K562 (cell line): ENCODE measurements around the gene VRK1. TPM values are rescaled to one million over a fixed set of nuclear protein-coding genes. Genes with fewer than 3 reads are reported as not detected.

Experiments used
- ATAC-seq: fragments of 200-7000 bp; cut with Tn5 transposase; 3 replicates; pipeline ENCODE4 v1.9.1; 2020; ENCODE audit warnings: moderate library complexity
- BruUV-seq: library from RNA; stranded (reverse); fragments of 400-500 nt; replicated peaks from 2 replicates; lab custom pipeline; 2021; lab: Mats Ljungman, UMichigan
- CTCF ChIA-PET: fragments of 300-600 bp; formaldehyde crosslinking; extraction: SDS; loops from one replicate; lab custom pipeline; 2021; ENCODE audit warnings: low intra/inter-chr PET ratio; lab: Yijun Ruan, JAX
- POLR2A ChIA-PET: fragments of 300-600, 350-650 bp; sonication (Branson Sonifier 250); formaldehyde crosslinking; extraction: SDS; loops from one replicate; lab custom pipeline; 2021; ENCODE audit warnings: antibody characterized with exemption, inconsistent platforms; lab: Yijun Ruan, JAX
- DNase-seq, 4 experiments: peaks; one replicate each; pipeline versions ENCODE4 v3.0.0 to v3.0.0-alpha.2; 2011 to 2018; ENCODE audit warnings: low spot score in 3 of 4, mixed read lengths in 3 of 4; ENCODE audit errors: extremely low read depth in 1 of 4
- FAIRE-seq: peaks from 2 replicates; lab custom pipeline; 2011; peaks lifted over from hg19 to GRCh38; lab: Jason Lieb, UNC
- H2AFZ ChIP-seq: 2 replicates; pipeline ENCODE4 v1.6.0; 2011; ENCODE audit warnings: low read depth, low read length, control low read depth, inconsistent platforms
- H3K27ac ChIP-seq: fragments of 200-600 bp; 3 replicates; pipeline ENCODE4 v1.8.0; 2011; ENCODE audit warnings: low read depth, mild to moderate bottlenecking, control low read depth, inconsistent platforms, low read length, moderate library complexity, mixed read lengths; ENCODE audit errors: extremely low read depth
- H3K27me3 ChIP-seq, 2 experiments: fragments of 300-600 bp in 1 of 2; 2 replicates in 1 of 2; 3 replicates in 1 of 2; pipeline versions ENCODE4 v1.6.0 to v1.8.0; 2011; ENCODE audit warnings: inconsistent platforms in 2 of 2, low read length in 2 of 2, mild to moderate bottlenecking in 1 of 2, mixed read lengths in 1 of 2, moderate library complexity in 1 of 2; ENCODE audit not compliant: control insufficient read depth in 2 of 2, insufficient read depth in 2 of 2
- H3K36me3 ChIP-seq: fragments of 300-600 bp; 3 replicates; pipeline ENCODE4 v1.8.0; 2011; ENCODE audit warnings: mild to moderate bottlenecking, low read length, inconsistent platforms; ENCODE audit not compliant: control insufficient read depth, insufficient read depth
- H3K4me1 ChIP-seq, 2 experiments: fragments of 200-600 bp in 1 of 2; replicated peaks in 1 of 2; 2 replicates in 1 of 2; 3 replicates in 1 of 2; pipeline versions ENCODE4 v1.5.1 to v1.8.0; 2011; ENCODE audit warnings: inconsistent platforms in 2 of 2, low read length in 2 of 2, mild to moderate bottlenecking in 1 of 2, mixed read lengths in 1 of 2, moderate library complexity in 1 of 2; ENCODE audit not compliant: control insufficient read depth in 2 of 2, insufficient read depth in 2 of 2
- H3K4me2 ChIP-seq: 2 replicates; pipeline ENCODE4 v1.6.1; 2011; ENCODE audit warnings: low read length, control low read depth, inconsistent platforms, mixed read lengths; ENCODE audit not compliant: insufficient read depth
- H3K4me3 ChIP-seq: fragments of 200-600 bp; sonication (generic), shearing (Covaris generic); 2 replicates; pipeline ENCODE4 v1.5.1; 2016; ENCODE audit warnings: control low read depth, inconsistent platforms
- H3K79me2 ChIP-seq: fragments of 200-600 bp; 3 replicates; pipeline ENCODE4 v1.8.0; 2011; ENCODE audit warnings: low read length, inconsistent platforms; ENCODE audit not compliant: control insufficient read depth, insufficient read depth
- H3K9ac ChIP-seq, 2 experiments: 2 replicates each; pipeline versions ENCODE4 v1.6.0 to v1.6.1; 2011; ENCODE audit warnings: low read depth in 2 of 2, low read length in 2 of 2, control low read depth in 1 of 2, inconsistent platforms in 1 of 2, mild to moderate bottlenecking in 1 of 2, mixed read lengths in 1 of 2; ENCODE audit not compliant: insufficient read depth in 1 of 2
- H3K9me1 ChIP-seq: one replicate; pipeline ENCODE4 v1.6.0; 2011; ENCODE audit warnings: inconsistent platforms, mild to moderate bottlenecking, low read length, moderate library complexity; ENCODE audit not compliant: control insufficient read depth, insufficient read depth
- H3K9me3 ChIP-seq: replicated peaks from 2 replicates; pipeline ENCODE4 v1.5.1; 2011; ENCODE audit warnings: low read depth, low read length, inconsistent platforms; ENCODE audit not compliant: control insufficient read depth, insufficient read depth
- H4K20me1 ChIP-seq: replicated peaks from 2 replicates; pipeline ENCODE4 v1.6.1; 2011; ENCODE audit warnings: low read length, inconsistent platforms, mixed read lengths; ENCODE audit not compliant: control insufficient read depth, insufficient read depth
- ASH1L ChIP-seq: fragments of 450-650 bp; IDR thresholded peaks from 2 replicates; pipeline ENCODE4 v1.6.1; 2018; ENCODE audit warnings: borderline replicate concordance, mild to moderate bottlenecking, low read depth; ENCODE audit not compliant: partially characterized antibody
- CCAR2 ChIP-seq: fragments of 200-400 bp; formaldehyde crosslinking; IDR thresholded peaks from 2 replicates; pipeline ENCODE4 v1.6.1; 2017; ENCODE audit warnings: mild to moderate bottlenecking, low read depth, low read length
- CHCHD3 ChIP-seq: fragments of 250-450 bp; sonication (Bioruptor Pico); IDR thresholded peaks from 2 replicates; pipeline ENCODE4 v2.1.2; 2022; ENCODE audit warnings: mild to moderate bottlenecking
- EHMT2 ChIP-seq: fragments of 450-650 bp; IDR thresholded peaks from 2 replicates; pipeline ENCODE4 v1.6.1; 2018; ENCODE audit warnings: antibody characterized with exemption
- FOSL1 ChIP-seq: fragments of 200-800 bp; sonication (Bioruptor generic); conservative IDR thresholded peaks from 2 replicates; pipeline ENCODE4 v1.6.1; 2016; ENCODE audit warnings: missing genetic modification characterization, missing compliant biosample characterization
- HDGF ChIP-seq: fragments of 450-650 bp; IDR thresholded peaks from 2 replicates; pipeline ENCODE4 v1.6.1; 2016
- KDM1A ChIP-seq, 2 experiments: fragments of 450-650 bp; IDR thresholded peaks; 2 replicates each; pipeline ENCODE4 v1.6.1; 2016; ENCODE audit warnings: mild to moderate bottlenecking in 2 of 2
- LCOR ChIP-seq: sonication (generic); formaldehyde crosslinking; IDR thresholded peaks from 2 replicates; pipeline ENCODE4 v1.8.0; 2022; ENCODE audit warnings: mild to moderate bottlenecking, missing genetic modification reagents
- MCM7 ChIP-seq, 2 experiments: fragments of 450-650 bp; IDR thresholded peaks; 2 replicates each; pipeline ENCODE4 v1.6.1; 2016 to 2018
- NCOR1 ChIP-seq: fragments of 450-650 bp; IDR thresholded peaks from 2 replicates; pipeline ENCODE4 v1.6.1; 2016; ENCODE audit warnings: mild to moderate bottlenecking, moderate library complexity
- NFE2 ChIP-seq: IDR thresholded peaks from 2 replicates; pipeline ENCODE4 v1.6.1; 2014; ENCODE audit warnings: antibody characterized with exemption, low read depth
- NFIC ChIP-seq: fragments of 450-650 bp; IDR thresholded peaks from 2 replicates; pipeline ENCODE4 v1.6.1; 2017; ENCODE audit warnings: mild to moderate bottlenecking, inconsistent platforms
- NFYB ChIP-seq: IDR thresholded peaks from 2 replicates; pipeline ENCODE4 v1.6.1; 2011; ENCODE audit warnings: mild to moderate bottlenecking, moderate library complexity; ENCODE audit not compliant: insufficient read length; ENCODE audit errors: extremely low read depth
- RAD21 ChIP-seq, 2 experiments: fragments of 250-450 bp in 1 of 2; fragments of 450-650 bp in 1 of 2; sonication (Bioruptor Pico) in 1 of 2; formaldehyde crosslinking in 1 of 2; IDR thresholded peaks in 1 of 2; conservative IDR thresholded peaks in 1 of 2; 2 replicates each; pipeline versions ENCODE4 v1.4.0 to v1.8.0; 2020 to 2022; ENCODE audit warnings: mild to moderate bottlenecking in 2 of 2, moderate library complexity in 1 of 2
- RNF2 ChIP-seq: sonication (generic); IDR thresholded peaks from 2 replicates; pipeline ENCODE4 v1.6.1; 2016
- SMARCB1 ChIP-seq: IDR thresholded peaks from 2 replicates; pipeline ENCODE4 v1.6.1; 2011; ENCODE audit warnings: improper control_type of control experiment, low read depth; ENCODE audit not compliant: insufficient read length
- YBX1 ChIP-seq: fragments of 450-650 bp; IDR thresholded peaks from 2 replicates; pipeline ENCODE4 v1.7.1; 2016; ENCODE audit warnings: mild to moderate bottlenecking
- ZNF57 ChIP-seq: fragments of 450-650 bp; formaldehyde crosslinking; IDR thresholded peaks from 2 replicates; pipeline ENCODE4 v1.4.0; 2020; ENCODE audit warnings: mild to moderate bottlenecking, moderate library complexity
- ZNF668 ChIP-seq: fragments of 250-450 bp; sonication (Bioruptor Pico); IDR thresholded peaks from 2 replicates; pipeline ENCODE4 v1.8.0; 2022; ENCODE audit warnings: mild to moderate bottlenecking, inconsistent platforms
- WGBS: fragments of 100-300 bp; shearing (Covaris generic); methylation state at CpG from one replicate; pipeline ENCODE4 v1.1.6; 2016; ENCODE audit warnings: low coverage, mixed read lengths; ENCODE audit not compliant: insufficient coverage; ENCODE audit errors: missing lambda C conversion rate; 5-methylcytosine and 5-hydroxymethylcytosine counted together
- in situ Hi-C: fragments of 300-500 bp; cut with MboI; formaldehyde crosslinking; loops from 4 replicates; pipeline ENCODE4 v1.15.0; 2018; ENCODE audit warnings: inconsistent platforms, mixed read lengths
- intact Hi-C: fragments of 100-400 bp; cut with micrococcal nuclease; formaldehyde crosslinking; loops from 2 replicates; pipeline ENCODE4 v1.14.2; 2022
- polyA plus RNA-seq, 8 experiments: library from polyadenylated mRNA; depleted of rRNA in 4 of 8; stranded (reverse) in 5 of 8; unstranded in 3 of 8; fragments of >200 nt; fragmentation: Nextera tagmentation in 2 of 8; fragmentation: Illumina TruSeq in 1 of 8; extraction: Ambion mirVana in 2 of 8; extraction: Trizol in 1 of 8; gene quantifications; 2 replicates each; pipeline versions ENCODE4 v1.2.1 to v1.2.3, GENCODE V29; 2011 to 2014; ENCODE audit warnings: inconsistent platforms in 1 of 8, missing spikeins in 1 of 8
- total RNA-seq, 7 experiments: library from RNA; depleted of rRNA in 6 of 7; stranded (reverse); fragments of >200 nt in 6 of 7; fragmentation: Illumina TruSeq in 2 of 7; extraction: Trizol in 2 of 7; gene quantifications; 2 replicates each; pipeline versions ENCODE4 v1.2.1 to v1.2.3, GENCODE V29; 2011 to 2021; ENCODE audit warnings: low replicate concordance in 1 of 7
- TF ChIP-seq, protein P1 (sequence below): fragments of 450-650 bp; formaldehyde crosslinking; IDR thresholded peaks from 2 replicates; pipeline ENCODE4 v1.4.0; 2020; ENCODE audit warnings: mild to moderate bottlenecking, mixed read lengths
- TF ChIP-seq, protein P2 (sequence below), 2 experiments: IDR thresholded peaks in 1 of 2; conservative IDR thresholded peaks in 1 of 2; 2 replicates each; pipeline ENCODE4 v1.6.1; 2016; ENCODE audit warnings: low read depth in 2 of 2, mild to moderate bottlenecking in 1 of 2, missing compliant biosample characterization in 1 of 2, missing genetic modification characterization in 1 of 2, moderate library complexity in 1 of 2

The VRK1 gene
- total and polyA plus RNA-seq, 9 of the 15 experiments (the other 6 are each of a cell fraction or from before 2014, with no cell fraction given) = 83.6 to 177 (median 116) TPM

GRCh38 chr14:96830946-96831345 lies 33.8 kb downstream of the VRK1 start:
- WGBS = 0% methylated on average over 1 of the region's 1 CpG
- peak in 2 of 4 experiments; percentile 29 to 71 for DNase-seq
- Histone ChIP-seq H3K9me1 (no peaks in the 10 kb centered on the region), H4K20me1 (no peaks in the 10 kb centered on the region), H3K4me1 (peaks cover 3 to 15% of the 10 kb centered on the region in 2 experiments), H3K36me3 (peaks cover 61% of the 10 kb centered on the region), H3K27ac (peak overlapping the region; percentile 64), H3K9me3 (peaks cover 16% of the 10 kb centered on the region), H3K4me2 (peak overlapping the region; percentile 62), H2AFZ (no peak overlapping the region), H3K79me2 (peaks cover 97% of the 10 kb centered on the region), H3K27me3 (no peaks in the 10 kb centered on the region), H3K4me3 (no peak overlapping the region), H3K9ac (peak overlapping the region in 1 of 2 experiments; percentile 25; a peak in 2 of 4 replicates)
- ChIA-PET CTCF (no interaction called here), POLR2A (interaction anchor here (0.6 to 1.2 kb wide), 4 partner anchors 10 to 1830 kb away, joined by 3 read pairs; no protein-coding TSS in a partner anchor)
- intact Hi-C loops = no loop called here
- peak; percentile 79 for ATAC-seq
- peak; percentile 78 for FAIRE-seq
- in situ Hi-C loops = no loop called here
- BruUV-seq = no TSS peak
- TF ChIP-seq ASH1L (no peak), KDM1A (IDR thresholded peaks at IDR 0.05) (peak; percentile 66 to 82), RNF2 (peak; percentile 72; the same call in 1 of the 2 replicates), NCOR1 (peak; percentile 65), NFYB (no peak), CHCHD3 (no peak), ZNF57 (no peak), ZNF668 (CRISPR knock-in tag) (no peak), RAD21 (CRISPR knock-in tag; conservative IDR thresholded peaks at IDR 0.05 in 1 of 2, IDR thresholded peaks at IDR 0.05 in 1 of 2) (peak in 1 of 2 experiments; percentile 6; a peak in 1 of 4 replicates), EHMT2 (0 out of 2 replicates have a peak, but pooled peaks have one; percentile 30), FOSL1 (no peak), MCM7 (IDR thresholded peaks at IDR 0.05) (no peak), NFIC (peak; percentile 55), CCAR2 (no peak), NFE2 (no peak), HDGF (no peak), SMARCB1 (no peak), YBX1 (no peak), LCOR (CRISPR knock-in tag) (no peak)
- TF ChIP-seq, protein P1, sequence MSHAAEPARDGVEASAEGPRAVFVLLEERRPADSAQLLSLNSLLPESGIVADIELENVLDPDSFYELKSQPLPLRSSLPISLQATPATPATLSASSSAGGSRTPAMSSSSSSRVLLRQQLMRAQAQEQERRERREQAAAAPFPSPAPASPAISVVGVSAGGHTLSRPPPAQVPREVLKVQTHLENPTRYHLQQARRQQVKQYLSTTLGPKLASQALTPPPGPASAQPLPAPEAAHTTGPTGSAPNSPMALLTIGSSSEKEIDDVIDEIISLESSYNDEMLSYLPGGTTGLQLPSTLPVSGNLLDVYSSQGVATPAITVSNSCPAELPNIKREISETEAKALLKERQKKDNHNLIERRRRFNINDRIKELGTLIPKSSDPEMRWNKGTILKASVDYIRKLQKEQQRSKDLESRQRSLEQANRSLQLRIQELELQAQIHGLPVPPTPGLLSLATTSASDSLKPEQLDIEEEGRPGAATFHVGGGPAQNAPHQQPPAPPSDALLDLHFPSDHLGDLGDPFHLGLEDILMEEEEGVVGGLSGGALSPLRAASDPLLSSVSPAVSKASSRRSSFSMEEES (CRISPR knock-in tag) = no peak
- TF ChIP-seq, protein P2, sequence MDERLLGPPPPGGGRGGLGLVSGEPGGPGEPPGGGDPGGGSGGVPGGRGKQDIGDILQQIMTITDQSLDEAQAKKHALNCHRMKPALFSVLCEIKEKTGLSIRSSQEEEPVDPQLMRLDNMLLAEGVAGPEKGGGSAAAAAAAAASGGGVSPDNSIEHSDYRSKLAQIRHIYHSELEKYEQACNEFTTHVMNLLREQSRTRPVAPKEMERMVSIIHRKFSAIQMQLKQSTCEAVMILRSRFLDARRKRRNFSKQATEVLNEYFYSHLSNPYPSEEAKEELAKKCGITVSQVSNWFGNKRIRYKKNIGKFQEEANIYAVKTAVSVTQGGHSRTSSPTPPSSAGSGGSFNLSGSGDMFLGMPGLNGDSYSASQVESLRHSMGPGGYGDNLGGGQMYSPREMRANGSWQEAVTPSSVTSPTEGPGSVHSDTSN (CRISPR knock-in tag; IDR thresholded peaks at IDR 0.05; ENCODE audit: low read depth) = no peak
- TF ChIP-seq, protein P2 (tag; conservative IDR thresholded peaks at IDR 0.05; ENCODE audit: low read depth) = peak; percentile 86
